HT1080 (cell line): Measurements from ENCODE around the gene KRT8. TPM values are rescaled to one million over a fixed set of nuclear protein-coding genes. Genes with fewer than 3 reads are reported as not detected.
"Not testable (repeated sequence)": the region's sequence is repeated elsewhere in the genome, so short reads cannot be mapped to it uniquely, and the experiment has no call there.

Experiments
- DNase-seq: peaks from one replicate; pipeline ENCODE4 v3.0.0-alpha.2; 2015; ENCODE audit warnings: low read depth
- total RNA-seq: library from RNA; depleted of rRNA; stranded (reverse); fragments of >200 nt; shearing (Covaris generic); gene quantifications from 2 replicates; pipeline ENCODE4 v1.2.3, GENCODE V29; 2014

Gene KRT8
- total RNA-seq, 1 experiment from 2014 or later = 204 TPM

- DNase-seq = no peak
These were observed 2.9 kb downstream of the KRT8 start for GRCh38 chr12:52901715-52902541.

- no peak for DNase-seq
These were observed 3.8 kb downstream of the KRT8 start for GRCh38 chr12:52900896-52901714.

- DNase-seq = no peak
These were observed 4.5 kb downstream of the KRT8 start for GRCh38 chr12:52900166-52900895.

GRCh38 chr12:52899338-52900035 is 5.4 kb downstream of the KRT8 start:
- no peak for DNase-seq

GRCh38 chr12:52896190-52897100 is 8.4 kb downstream of the KRT8 start:
- DNase-seq = no peak

GRCh38 chr12:52895726-52896189 is 9.1 kb downstream of the KRT8 start:
- DNase-seq = no peak

GRCh38 chr12:52892974-52893373 is 11.9 kb downstream of the KRT8 start:
- DNase-seq = no peak

GRCh38 chr12:52892207-52892852 is 12.5 kb downstream of the KRT8 start:
- no peak for DNase-seq

GRCh38 chr12:52891044-52891443 is 13.8 kb downstream of the KRT8 start:
- no peak for DNase-seq

- DNase-seq = no peak
These were observed 14.5 kb downstream of the KRT8 start for GRCh38 chr12:52890417-52890816.

GRCh38 chr12:52884526-52885293 is 20.2 kb downstream of the KRT8 start:
- DNase-seq = peak; percentile 53

- DNase-seq = not testable (repeated sequence)
These were observed 24.4 kb downstream of the KRT8 start for GRCh38 chr12:52880499-52880898.

- peak; percentile 84 for DNase-seq
These were observed 25.2 kb downstream of the KRT8 start for GRCh38 chr12:52879394-52880351.

GRCh38 chr12:52878507-52879393 is 26.1 kb downstream of the KRT8 start:
- no peak for DNase-seq

GRCh38 chr12:52877242-52877641 is 27.6 kb downstream of the KRT8 start:
- DNase-seq = no peak

GRCh38 chr12:52876372-52876771 is 28.5 kb downstream of the KRT8 start:
- no peak for DNase-seq
